Osteoblast (primary cell): ENCODE data around the gene CDH4. TPM values are rescaled to one million over a fixed set of nuclear protein-coding genes. Genes with fewer than 3 reads are reported as not detected.

ENCODE experiments used
- DNase-seq: peaks from one replicate; pipeline ENCODE4 v3.0.0; 2011; ENCODE audit warnings: low spot score, mixed read lengths; ENCODE audit not compliant: insufficient read length; ENCODE audit errors: missing footprints
- H2AFZ ChIP-seq: 2 replicates; pipeline ENCODE4 v1.6.0; 2011; ENCODE audit warnings: mild to moderate bottlenecking, low read length
- H3K27ac ChIP-seq: 2 replicates; pipeline ENCODE4 v1.5.1; 2011; ENCODE audit warnings: mild to moderate bottlenecking, low read depth, low read length, moderate library complexity
- H3K27me3 ChIP-seq: 2 replicates; pipeline ENCODE4 v1.6.0; 2012; ENCODE audit warnings: mild to moderate bottlenecking, control low read depth, inconsistent platforms, low read length, moderate library complexity; ENCODE audit not compliant: insufficient read depth
- H3K36me3 ChIP-seq: 2 replicates; pipeline ENCODE4 v1.5.1; 2011; ENCODE audit warnings: mild to moderate bottlenecking, low read length, control low read depth, moderate library complexity; ENCODE audit not compliant: insufficient read depth
- H3K4me1 ChIP-seq: 2 replicates; pipeline ENCODE4 v1.5.1; 2011; ENCODE audit warnings: mild to moderate bottlenecking, low read length, control low read depth, moderate library complexity; ENCODE audit not compliant: insufficient read depth
- H3K4me2 ChIP-seq: 2 replicates; pipeline ENCODE4 v1.6.0; 2011; ENCODE audit warnings: mild to moderate bottlenecking, low read length; ENCODE audit not compliant: insufficient read depth
- H3K4me3 ChIP-seq: fragments of 200-600 bp; sonication (generic); 3 replicates; pipeline ENCODE4 v1.5.1; 2012; ENCODE audit warnings: mild to moderate bottlenecking, low read length, inconsistent platforms; ENCODE audit not compliant: insufficient read depth
- H3K79me2 ChIP-seq: 2 replicates; pipeline ENCODE4 v1.6.0; 2012; ENCODE audit warnings: mild to moderate bottlenecking, low read length, control low read depth, inconsistent platforms; ENCODE audit not compliant: insufficient read depth
- H3K9me3 ChIP-seq: 2 replicates; pipeline ENCODE4 v1.5.1; 2011; ENCODE audit warnings: low read depth, low read length, control low read depth
- H4K20me1 ChIP-seq: 2 replicates; pipeline ENCODE4 v1.6.0; 2012; ENCODE audit warnings: mild to moderate bottlenecking, low read length, control low read depth; ENCODE audit not compliant: insufficient read depth
- total RNA-seq: library from RNA; depleted of rRNA; stranded (reverse); fragments of >200 nt; gene quantifications from 2 replicates; pipeline ENCODE4 v1.2.3, GENCODE V29; 2012
- TF ChIP-seq, protein P1 (sequence below): IDR thresholded peaks from 2 replicates; pipeline ENCODE4 v1.5.1; 2011; ENCODE audit warnings: mild to moderate bottlenecking, low read depth, low read length, moderate library complexity; ENCODE audit errors: extremely low read depth

The CDH4 gene
- total RNA-seq, 1 donor = 1.1 TPM

DNA sequence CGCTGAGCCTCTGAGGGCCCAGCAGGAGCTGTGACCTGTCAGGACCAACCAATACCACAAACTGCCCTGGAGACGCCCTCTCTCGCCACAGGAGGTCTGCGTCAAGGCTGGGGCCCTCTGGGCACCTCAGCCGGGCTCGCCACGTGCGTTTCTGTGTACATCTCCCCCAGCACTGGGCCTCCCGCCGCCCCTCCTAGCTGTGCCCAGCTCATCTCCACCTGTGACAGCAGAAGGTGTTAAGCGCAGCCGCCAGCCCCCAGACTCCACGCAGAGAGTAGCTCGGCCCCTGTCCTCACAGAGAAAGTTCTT lies 722.2 kb downstream of the CDH4 start:
- H3K4me3 ChIP-seq = no peak overlapping the region
- peaks cover 6% of the 10 kb centered on the region for H3K36me3 ChIP-seq
- TF ChIP-seq, protein P1, sequence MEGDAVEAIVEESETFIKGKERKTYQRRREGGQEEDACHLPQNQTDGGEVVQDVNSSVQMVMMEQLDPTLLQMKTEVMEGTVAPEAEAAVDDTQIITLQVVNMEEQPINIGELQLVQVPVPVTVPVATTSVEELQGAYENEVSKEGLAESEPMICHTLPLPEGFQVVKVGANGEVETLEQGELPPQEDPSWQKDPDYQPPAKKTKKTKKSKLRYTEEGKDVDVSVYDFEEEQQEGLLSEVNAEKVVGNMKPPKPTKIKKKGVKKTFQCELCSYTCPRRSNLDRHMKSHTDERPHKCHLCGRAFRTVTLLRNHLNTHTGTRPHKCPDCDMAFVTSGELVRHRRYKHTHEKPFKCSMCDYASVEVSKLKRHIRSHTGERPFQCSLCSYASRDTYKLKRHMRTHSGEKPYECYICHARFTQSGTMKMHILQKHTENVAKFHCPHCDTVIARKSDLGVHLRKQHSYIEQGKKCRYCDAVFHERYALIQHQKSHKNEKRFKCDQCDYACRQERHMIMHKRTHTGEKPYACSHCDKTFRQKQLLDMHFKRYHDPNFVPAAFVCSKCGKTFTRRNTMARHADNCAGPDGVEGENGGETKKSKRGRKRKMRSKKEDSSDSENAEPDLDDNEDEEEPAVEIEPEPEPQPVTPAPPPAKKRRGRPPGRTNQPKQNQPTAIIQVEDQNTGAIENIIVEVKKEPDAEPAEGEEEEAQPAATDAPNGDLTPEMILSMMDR = no peak
- no peak overlapping the region for H2AFZ ChIP-seq
- no peak overlapping the region for H3K27ac ChIP-seq
- no peaks in the 10 kb centered on the region for H3K4me1 ChIP-seq
- DNase-seq = peak; percentile 74
- H4K20me1 ChIP-seq = no peaks in the 10 kb centered on the region
- H3K9me3 ChIP-seq = no peaks in the 10 kb centered on the region
- no peaks in the 10 kb centered on the region for H3K79me2 ChIP-seq
- H3K27me3 ChIP-seq = no peaks in the 10 kb centered on the region
- H3K4me2 ChIP-seq = no peak overlapping the region

DNA sequence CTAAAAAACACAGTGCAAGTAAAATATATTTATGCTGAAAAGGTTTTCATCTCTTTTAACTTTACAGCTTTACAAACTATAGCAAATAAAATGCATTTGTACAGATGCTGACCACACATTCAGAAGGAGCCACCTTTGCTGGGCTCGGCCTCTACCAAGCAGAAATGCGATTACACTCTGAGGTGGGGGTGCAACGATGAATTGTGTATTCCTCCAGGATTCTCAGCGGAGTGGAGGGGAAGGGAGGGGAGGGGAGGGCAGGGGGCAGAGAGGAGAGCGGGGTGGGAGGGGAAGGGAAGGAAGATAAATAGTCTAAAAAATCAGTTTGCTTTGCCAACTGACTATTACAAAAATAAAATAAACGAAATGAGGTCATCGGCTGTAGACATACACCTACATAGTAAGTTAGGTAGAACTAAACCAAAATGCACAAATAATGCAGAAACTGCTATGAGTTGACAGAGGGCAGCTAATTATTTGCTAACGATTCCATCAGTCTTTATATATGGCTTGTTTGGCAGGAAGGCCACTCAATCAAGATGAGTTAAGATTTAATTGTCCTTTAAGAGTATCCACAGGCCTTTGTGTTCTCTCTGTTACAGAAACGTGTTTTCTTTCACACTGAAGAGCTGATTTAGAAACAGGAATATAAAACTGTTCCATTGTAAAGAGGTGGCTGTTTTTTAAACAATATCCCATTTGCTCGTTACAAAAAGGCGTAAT lies 723.5 kb downstream of the CDH4 start:
- Histone ChIP-seq H3K4me1 (no peaks in the 10 kb centered on the region), H3K27ac (no peak overlapping the region), H3K36me3 (peaks cover 6% of the 10 kb centered on the region), H3K4me3 (no peak overlapping the region), H4K20me1 (peaks cover 2% of the 10 kb centered on the region), H2AFZ (no peak overlapping the region), H3K27me3 (no peaks in the 10 kb centered on the region), H3K4me2 (no peak overlapping the region), H3K9me3 (no peaks in the 10 kb centered on the region), H3K79me2 (no peaks in the 10 kb centered on the region)
- TF ChIP-seq, protein P1 = no peak
- DNase-seq = peak; percentile 32

DNA sequence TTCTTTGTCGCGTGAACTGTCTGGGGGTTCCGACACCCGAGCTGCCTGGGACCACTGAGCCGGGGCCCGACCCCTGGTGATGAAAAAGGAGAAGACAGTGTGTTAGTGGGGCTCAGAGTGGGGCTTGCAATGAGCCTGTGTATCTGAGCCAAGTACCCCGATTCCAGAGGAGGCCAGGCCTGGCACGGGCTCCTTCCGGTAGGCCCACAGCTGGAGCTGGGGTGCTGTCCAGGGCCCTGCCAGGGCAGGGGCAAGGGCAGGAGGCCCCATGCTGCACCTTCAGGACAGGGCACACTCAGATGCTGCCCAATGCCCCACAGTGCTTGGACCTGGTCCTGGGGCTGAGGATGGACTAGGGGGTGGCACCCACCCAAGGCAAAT lies 724.2 kb downstream of the CDH4 start:
- no peak overlapping the region for H3K27ac ChIP-seq
- no peaks in the 10 kb centered on the region for H3K9me3 ChIP-seq
- H2AFZ ChIP-seq = no peak overlapping the region
- H3K79me2 ChIP-seq = no peaks in the 10 kb centered on the region
- no peaks in the 10 kb centered on the region for H3K27me3 ChIP-seq
- TF ChIP-seq, protein P1 = no peak
- H3K4me1 ChIP-seq = no peaks in the 10 kb centered on the region
- H3K4me2 ChIP-seq = no peak overlapping the region
- no peak for DNase-seq
- peaks cover 6% of the 10 kb centered on the region for H4K20me1 ChIP-seq
- H3K4me3 ChIP-seq = no peak overlapping the region
- peaks cover 6% of the 10 kb centered on the region for H3K36me3 ChIP-seq

DNA sequence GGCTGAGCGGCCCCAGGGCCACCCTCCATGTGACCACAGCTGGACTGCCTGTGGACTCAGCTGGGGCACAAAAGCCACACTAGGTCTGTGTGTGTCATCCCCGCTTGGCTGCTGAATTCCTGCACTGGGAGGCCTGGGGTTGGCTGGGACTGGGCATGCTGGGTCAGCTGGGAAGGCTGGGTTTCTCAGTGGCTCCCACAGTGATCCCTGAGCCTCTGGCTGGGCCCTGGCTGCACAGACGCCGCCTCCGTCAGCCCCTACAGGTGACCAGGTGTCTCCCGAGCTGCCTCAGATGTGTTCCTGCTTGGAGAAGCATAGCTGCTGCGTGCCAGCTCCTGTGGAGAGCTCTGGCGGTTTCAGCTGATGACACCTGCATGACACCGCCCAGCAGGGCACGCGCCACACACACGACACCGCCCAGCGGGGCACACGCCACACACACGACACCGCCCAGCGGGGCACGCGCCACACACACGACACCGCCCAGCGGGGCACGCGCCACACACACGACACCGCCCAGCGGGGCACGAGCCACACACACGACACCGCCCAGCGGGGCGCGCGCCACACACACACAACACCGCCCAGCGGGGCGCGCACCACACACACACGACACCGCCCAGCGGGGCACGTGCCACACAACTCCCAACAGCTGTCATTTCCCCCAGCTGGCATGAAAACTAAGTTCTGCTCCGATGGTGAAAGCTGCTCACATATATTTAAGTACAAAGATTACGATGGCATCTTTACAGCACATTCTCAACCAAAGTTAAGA lies 724.8 kb downstream of the CDH4 start:
- TF ChIP-seq, protein P1 = no peak
- peaks cover 6% of the 10 kb centered on the region for H3K36me3 ChIP-seq
- no peak overlapping the region for H3K4me3 ChIP-seq
- no peak overlapping the region for H3K27ac ChIP-seq
- peaks cover 6% of the 10 kb centered on the region for H4K20me1 ChIP-seq
- H2AFZ ChIP-seq = no peak overlapping the region
- H3K79me2 ChIP-seq = no peaks in the 10 kb centered on the region
- no peaks in the 10 kb centered on the region for H3K9me3 ChIP-seq
- no peaks in the 10 kb centered on the region for H3K4me1 ChIP-seq
- H3K4me2 ChIP-seq = no peak overlapping the region
- peak; percentile 82 for DNase-seq
- no peaks in the 10 kb centered on the region for H3K27me3 ChIP-seq
